Subcutaneous adipose tissue (tissue), 4 donors: Measurements from ENCODE around the gene TPH2. TPM values are rescaled to one million over a fixed set of nuclear protein-coding genes. Genes with fewer than 3 reads are reported as not detected.

ENCODE experiments used
- total RNA-seq, 4 donors: library from RNA; depleted of rRNA; stranded (reverse); fragments of >200 nt; gene quantifications; one replicate each; pipeline ENCODE4 v1.1.0, GENCODE V29; 2016
- TF ChIP-seq, protein P1 (sequence below): fragments of 450-650 bp; IDR thresholded peaks from one replicate; pipeline ENCODE4 v1.5.1; 2016; ENCODE audit warnings: low read depth, mild to moderate bottlenecking, control low read depth, antibody characterized with exemption, moderate library complexity

Gene TPH2
- total RNA-seq: not detected

DNA sequence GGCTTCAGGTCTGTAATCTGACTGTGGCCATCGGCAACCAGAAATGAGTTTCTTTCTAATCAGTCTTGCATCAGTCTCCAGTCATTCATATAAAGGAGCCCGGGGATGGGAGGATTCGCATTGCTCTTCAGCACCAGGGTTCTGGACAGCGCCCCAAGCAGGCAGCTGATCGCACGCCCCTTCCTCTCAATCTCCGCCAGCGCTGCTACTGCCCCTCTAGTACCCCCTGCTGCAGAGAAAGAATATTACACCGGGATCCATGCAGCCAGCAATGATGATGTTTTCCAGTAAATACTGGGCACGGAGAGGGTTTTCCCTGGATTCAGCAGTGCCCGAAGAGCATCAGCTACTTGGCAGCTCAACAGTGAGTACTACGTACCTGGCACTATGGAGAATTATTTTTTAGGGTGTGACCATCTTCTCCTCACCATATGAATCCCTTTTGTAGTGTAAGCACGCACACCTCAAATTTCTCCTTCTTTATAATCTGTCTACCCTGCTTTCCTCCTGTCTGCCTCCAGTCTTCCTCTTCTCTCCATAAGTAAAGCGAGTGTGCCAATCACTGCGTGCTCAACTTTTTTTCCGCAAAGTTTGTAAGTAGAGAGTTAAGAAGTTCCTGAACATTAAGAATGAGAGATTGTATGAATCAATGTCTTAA, at the start of gene TPH2:
TSS of gene TPH2 (plus strand) at position 118 of the 658 bp plus-strand sequence. CDS start at position 260, 142 bp downstream.
- TF ChIP-seq, protein P1, sequence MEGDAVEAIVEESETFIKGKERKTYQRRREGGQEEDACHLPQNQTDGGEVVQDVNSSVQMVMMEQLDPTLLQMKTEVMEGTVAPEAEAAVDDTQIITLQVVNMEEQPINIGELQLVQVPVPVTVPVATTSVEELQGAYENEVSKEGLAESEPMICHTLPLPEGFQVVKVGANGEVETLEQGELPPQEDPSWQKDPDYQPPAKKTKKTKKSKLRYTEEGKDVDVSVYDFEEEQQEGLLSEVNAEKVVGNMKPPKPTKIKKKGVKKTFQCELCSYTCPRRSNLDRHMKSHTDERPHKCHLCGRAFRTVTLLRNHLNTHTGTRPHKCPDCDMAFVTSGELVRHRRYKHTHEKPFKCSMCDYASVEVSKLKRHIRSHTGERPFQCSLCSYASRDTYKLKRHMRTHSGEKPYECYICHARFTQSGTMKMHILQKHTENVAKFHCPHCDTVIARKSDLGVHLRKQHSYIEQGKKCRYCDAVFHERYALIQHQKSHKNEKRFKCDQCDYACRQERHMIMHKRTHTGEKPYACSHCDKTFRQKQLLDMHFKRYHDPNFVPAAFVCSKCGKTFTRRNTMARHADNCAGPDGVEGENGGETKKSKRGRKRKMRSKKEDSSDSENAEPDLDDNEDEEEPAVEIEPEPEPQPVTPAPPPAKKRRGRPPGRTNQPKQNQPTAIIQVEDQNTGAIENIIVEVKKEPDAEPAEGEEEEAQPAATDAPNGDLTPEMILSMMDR: no peak

DNA sequence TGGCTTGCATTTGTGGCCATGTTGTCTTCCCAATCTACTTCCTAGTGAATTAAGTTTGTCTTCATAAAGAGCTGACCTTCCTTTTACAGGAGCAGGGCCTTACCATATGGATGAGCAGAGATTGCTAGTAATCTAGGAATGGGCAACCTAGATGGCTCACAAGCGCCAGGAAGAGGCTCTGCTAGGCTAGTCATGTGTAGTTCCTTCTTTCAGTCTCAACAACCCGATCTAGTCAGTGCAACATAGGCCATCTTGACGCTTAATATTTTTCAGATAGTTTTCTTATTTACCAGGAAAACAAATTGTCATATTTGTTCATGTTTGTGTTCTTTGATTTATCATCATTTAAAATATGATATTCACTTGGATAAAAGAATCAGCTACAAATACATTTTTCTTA, 48.2 kb upstream of the TPH2 start:
- TF ChIP-seq, protein P1: no peak

DNA sequence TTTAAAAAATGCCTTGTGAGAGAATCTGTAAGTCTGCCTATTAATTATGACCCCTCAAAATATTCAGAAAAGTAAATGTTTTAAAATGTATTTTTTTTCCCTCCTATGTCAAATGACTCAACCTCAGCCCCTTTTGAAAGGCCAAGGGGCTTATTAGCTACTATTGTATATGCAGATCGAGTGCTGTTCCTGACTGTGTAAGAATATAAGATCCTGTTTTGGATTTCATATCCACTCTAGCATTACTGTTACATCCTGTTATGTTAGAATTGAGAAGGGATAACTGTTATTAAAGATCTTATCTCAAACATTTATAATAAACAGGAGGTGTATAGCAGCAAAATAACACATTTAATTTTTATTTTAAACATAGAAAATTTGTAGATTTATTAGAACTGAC, 46.6 kb upstream of the TPH2 start:
- TF ChIP-seq, protein P1: no peak

DNA sequence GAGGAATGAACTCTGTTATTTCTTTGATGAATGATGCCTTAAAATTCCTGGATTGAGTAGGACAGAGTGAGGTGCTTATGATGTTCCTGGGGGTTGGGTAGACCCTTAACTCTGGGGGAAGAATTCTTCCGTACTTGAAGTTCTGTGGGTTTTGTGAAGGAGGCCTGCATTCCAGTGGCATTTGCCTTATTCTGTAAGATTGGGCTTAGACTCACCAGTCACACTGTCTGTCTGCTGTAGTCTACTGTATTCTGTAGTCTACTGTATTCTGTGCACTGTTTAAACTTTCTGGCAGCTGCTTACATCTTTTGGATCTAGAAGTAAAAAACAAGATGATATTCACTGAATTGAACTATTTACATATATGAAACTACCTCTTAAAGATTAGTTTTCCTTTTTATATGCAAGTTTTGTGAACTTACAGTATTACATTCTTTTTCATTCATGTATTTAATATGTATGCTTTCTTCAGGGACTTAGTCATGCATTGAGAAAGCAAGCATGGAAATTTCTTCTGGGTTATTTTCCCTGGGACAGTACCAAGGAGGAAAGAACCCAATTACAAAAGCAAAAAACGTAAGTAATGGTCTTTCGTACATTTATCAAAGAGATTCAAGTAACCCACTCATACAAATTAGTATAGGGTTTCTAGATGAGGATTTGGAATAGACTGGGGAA, 42.3 kb upstream of the TPH2 start:
- TF ChIP-seq, protein P1: no peak

DNA sequence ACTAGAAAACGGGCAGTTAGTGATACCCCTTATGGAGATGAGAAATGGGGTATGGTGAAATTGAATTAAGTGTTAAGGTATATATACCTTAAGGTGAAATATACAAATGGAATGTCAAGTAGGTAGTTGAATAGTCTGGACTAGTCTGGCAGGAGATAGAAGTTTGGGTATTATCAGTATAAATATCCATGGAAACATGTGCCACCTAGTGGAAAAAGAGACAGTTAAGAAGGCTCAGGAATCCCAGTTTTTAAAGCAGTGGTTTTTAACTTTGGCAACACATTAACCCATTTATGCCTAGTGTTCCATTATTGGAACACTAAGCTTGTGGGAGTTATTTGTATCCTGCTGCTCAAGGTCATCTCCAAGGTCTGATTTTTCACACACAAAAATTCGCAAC, 38.6 kb upstream of the TPH2 start:
- TF ChIP-seq, protein P1: no peak

DNA sequence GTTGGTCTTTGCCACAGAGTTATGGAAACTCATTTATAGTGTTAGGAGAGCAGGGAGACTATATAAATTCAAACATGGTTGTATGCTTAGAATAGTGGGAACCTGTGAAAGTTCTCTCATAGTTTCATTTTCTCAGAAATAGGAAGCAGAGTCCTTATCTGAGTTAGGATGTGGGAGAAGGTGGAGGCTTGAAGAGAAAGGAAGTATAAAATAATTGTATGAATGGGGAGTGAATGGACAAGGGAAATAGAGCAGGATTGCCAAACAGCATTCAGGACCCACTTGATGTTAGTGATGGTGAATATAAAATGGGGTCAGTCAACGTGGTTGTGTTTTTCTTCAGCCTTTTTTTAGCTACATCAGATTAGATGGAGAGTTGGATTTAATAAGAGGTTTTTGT, 34.0 kb upstream of the TPH2 start:
- TF ChIP-seq, protein P1: no peak

DNA sequence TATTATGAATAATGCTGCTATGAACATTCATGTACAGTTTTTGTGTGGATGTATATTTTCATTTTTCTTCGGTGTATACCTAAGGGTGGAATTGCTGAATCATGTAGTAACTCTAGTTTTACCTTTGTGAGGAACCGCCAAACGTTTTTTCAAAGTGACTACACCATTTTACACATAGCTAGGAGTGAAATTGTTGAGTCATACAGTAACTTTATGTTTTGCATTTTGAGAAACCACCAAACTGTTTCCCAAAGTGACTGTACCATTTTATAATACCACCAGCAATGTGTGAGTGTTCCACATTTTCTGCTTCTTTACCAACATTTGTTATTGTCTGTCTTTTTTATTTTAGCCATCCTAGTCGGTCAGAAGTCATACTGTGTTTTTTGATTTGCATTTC, 3.1 kb upstream of the TPH2 start:
- TF ChIP-seq, protein P1: no peak
